GM18858 (cell line): Measurements from ENCODE around the gene SLC10A7.

Experiments used
- ATAC-seq: cut with Tn5 transposase; IDR thresholded peaks from one replicate; pipeline ENCODE4 v1.9.1; 2021; ENCODE audit not compliant: unreplicated experiment

Gene SLC10A7

DNA sequence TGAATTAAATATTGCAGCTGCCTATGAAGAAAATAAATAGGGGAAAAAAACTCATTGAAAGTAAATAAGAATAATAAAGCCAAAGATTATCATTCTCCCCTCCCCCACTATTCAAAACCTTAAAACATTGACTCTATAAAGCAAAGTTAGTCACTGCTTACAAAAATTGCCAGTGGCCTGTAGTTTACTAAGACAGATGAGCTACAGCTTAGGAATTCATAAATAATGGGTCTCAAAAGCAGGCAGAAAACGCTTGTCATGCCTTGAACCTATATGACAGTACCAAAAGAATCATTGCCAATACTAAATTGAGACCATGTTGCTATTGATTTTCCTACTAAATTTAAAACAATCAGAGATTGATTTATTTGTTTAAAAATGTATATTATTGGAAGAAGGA lies 78.9 kb downstream of the SLC10A7 start:
- ATAC-seq = no peak

DNA sequence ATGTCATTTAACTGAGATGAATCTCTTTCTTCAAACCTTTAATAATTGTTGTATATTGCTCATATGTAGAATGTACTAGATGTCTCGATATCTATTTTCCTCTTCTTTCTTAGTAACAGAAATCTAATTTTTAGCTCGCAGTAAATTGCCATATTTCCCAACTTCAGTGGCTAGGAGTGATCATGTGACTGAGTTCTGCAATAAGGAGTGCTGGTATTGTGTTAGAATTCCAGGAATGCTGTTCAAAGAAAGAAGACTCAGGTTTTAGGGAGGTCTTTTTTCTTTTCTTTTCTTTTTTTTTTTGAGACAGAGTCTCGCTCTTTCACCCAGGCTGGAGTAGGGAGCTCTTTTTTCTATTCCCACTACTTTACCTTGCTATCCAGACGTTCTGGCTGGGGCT lies 81.7 kb downstream of the SLC10A7 start:
- ATAC-seq = no peak

DNA sequence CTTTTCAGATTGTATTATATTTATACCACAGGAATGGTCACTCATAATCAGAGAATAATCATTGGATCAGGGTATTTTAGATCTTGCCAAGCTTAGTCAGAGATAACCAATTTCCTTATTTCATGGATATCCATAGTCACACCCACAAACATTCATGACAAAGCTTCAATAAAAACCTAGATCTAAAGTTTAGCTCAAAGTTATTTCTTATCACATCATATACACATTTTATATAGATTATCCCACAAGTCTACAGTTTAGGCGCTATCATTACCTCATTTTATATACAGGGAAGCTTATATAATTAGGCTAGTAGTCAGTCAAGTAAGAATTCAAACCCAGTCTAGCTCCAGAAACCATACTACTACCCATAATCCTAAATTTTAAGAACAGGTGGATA lies 82.3 kb downstream of the SLC10A7 start:
- no peak for ATAC-seq

DNA sequence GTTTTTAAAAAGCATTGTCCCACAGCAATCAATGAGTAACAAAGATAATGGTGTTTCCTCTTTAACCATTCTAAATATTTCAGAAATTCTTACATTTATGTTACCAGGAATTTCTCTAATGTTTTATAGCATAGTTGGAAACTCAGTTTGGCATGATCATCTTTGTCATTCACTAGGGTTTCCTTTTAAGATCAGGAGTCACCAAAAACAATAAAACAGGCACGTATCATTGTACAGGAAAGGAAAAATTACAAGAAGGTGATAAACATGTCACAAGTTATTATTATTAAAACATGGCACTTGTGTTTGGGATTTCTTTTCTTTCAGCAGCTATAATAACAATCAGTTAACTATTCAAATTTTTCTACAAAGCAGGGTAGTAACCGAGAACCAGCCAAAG lies 84.0 kb downstream of the SLC10A7 start:
- no peak for ATAC-seq

DNA sequence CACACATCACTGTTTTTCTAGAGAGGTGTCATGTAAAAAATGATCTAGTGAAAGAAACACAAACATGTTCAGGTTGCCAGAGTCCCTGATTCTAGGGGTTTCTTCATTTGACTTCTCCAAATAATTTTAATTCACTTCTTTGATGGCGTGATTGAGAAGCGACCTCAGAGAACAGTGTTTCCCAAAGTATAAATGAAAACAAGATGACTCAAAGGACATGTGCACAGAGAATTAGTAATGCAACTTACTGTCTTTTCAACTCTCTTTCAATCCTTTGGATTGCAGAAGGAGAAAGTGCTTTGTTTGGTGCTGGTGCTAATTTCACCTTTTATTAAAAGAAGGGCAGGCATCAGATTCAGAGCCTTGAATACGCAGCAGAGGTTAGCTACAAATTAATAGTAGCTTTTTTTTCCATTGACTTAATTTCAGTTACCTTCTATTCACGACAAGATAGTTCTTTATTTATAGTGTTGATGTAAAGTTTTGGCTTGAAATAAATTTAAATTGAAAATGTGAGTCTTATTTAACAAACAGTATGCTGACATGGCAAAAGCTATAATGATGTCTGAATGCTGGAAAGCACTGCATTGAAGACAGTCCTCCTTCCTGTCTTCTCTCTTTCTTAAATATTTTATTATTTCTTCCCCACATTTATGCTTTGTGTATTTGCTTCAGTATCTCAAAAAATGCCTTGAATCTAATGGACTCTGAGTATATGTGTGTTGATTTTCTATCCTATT lies 85.1 kb downstream of the SLC10A7 start:
- ATAC-seq = no peak

DNA sequence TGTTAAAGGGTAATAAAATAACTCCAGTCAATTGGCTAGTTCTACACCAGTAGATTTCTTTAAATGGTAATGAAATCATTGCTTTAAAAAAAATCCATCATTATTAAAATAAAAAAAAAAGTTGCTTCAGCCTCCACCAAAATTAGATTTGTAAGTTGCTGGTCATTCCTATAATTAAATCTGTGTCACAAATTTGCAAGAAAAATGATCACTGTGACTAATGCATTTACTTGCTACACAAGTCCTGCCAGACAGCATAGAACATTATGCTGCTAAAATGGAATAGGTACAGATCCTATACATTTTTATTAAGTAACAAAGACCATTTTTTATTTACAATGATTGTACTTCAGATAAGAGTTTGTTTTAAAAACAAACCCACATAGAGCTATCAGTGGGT lies 85.8 kb downstream of the SLC10A7 start:
- no peak for ATAC-seq

DNA sequence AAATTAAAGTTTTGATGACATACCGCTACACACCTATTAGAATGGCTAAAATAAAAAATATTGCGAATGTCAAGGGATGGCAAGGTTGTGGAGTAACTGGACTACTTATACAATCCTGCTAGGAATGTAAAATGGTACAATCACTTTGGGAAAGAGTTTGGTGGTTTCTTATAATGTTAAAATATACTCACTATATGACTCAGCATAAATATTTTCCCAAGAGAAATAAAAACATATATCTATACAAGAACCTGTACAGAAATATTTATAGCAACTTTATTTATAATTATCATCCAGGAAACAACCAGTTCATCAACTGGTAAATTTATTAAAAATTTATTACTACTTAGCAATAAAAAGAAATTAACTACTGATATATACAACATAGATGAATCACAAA lies 89.7 kb downstream of the SLC10A7 start:
- no peak for ATAC-seq

DNA sequence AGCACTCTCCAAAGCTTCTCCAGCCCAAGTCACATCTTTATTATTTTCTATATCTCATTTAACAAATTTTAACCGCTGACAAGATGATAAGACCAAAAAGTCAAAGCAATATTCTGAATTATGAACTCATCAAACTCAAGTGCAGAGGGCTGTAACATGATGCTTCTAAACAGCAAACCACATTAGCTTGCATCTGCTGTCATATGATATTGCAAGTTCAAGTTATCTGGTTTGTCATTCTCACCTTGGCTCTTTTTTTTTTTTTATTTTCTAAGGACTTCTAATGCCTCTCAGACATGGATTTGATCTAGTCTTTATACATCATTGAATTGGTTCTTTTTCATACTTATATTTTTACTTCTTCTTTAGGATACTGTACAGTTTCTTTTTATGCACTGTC lies 93.4 kb downstream of the SLC10A7 start:
- ATAC-seq = no peak

DNA sequence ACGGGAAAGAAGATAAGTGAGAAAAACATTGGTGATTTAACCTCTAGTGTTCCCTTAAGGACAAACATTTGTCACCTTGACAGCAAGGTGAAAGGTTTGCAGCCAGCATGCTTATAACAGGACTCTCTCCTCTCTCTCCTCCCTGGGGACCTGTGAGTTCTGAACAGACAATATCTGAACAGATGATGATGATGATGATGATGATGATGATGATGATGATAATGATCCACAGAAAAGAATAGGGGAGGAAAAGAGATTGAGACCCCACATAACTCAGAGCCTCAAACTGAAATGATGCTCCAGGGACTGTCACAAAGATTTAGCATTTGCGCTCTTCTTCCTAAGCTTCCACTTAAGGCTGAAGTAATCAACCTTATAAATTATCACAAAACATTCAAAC lies 103.9 kb downstream of the SLC10A7 start:
- no peak for ATAC-seq

DNA sequence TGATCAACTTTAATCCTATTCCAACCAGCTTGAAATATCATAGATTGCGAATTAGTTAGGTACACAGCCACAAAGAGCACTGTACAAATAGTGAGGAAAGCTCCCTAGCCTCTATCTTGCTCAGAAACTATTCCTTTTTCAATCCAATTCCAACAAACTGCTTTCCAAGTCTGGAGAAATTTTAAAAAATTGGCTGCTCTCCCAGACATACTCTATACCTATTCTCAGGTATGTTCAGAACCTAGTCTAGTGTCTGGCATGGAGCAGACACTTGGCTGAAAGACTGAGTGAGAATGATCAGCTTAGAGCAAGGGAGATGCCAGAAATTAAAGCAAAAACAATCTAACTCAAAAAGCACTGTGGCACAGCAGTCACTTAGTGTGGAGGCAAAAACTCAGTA lies 105.9 kb downstream of the SLC10A7 start:
- no peak for ATAC-seq

DNA sequence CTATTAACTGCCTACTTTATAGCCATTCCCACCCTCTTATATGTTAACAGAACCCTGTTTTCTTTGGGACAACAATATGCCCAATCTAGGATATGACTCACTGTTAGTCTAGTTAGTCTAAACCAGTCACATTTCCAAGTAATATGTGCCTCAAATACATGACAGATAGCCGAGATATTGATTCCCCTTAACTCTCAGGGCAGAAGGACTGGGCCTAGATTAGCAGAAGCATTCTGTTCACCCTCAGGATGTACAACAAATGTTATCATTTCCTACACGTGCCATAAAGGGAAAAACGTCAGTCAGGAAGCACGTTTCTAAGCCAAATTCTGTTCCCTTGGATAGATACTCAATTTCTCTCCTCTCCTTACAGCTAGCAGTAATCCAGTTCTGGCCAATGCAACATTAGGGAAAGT lies 114.1 kb downstream of the SLC10A7 start:
- no peak for ATAC-seq

DNA sequence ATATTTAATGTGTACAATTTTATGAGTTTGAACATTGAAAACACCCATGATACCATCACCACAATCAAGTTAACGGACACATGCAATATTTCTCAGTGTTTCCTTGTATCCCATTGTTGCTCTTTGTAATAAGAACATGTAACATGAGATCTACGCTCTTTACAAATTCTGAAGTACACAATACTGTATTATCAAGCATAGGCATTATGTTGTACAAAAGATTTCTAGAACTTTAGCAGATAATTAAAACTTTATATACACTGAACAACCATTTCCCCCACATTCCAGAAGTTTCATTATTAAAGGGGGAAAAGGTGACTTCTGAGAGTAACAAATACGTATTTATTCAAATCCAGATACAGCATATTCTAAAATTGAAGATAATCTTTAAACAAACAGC lies 114.5 kb downstream of the SLC10A7 start:
- ATAC-seq = no peak

DNA sequence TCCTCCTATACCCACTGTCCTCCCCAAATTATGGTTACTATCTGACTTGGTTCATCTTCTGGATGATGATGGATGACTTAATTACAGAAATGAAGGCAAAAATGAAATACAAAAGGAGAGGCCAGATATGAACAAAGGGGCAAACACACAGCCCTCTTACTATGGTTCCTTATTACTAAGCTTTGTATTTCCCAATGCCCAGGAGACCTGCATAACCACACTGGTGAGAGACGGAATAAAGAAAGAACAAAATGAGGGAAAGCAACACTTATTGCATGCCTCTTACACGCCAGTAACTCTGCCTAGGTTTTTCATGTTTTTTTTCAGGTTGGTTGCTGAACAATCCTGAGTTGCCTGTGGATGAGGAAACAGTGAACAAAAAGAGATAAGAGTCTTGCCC lies 120.5 kb downstream of the SLC10A7 start:
- no peak for ATAC-seq

DNA sequence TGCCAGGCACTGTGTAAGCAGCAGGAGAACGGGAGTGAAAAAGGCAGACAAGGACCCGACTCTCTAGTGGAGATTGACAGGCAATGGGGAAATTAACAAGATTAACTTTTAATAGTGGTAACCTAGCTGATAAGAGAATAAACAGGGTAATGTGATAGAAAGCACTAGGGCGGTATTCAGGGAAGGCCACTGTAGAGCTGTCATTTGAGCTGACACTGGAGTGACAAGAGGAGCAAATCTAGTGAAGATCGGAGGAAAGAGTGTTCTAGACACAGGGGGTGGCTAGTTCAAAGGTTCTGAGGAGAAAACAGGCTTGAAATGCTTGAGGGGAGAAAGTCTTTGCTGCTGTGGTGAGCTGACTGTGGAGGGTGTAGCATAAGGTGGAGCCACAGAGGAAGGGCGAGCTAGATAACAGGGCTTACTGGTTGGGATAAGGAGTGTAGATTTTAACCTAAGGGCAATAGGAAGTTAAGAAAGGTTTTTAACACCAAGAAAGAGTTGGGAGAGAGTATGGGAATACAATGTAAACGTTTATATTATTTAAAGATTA lies 122.8 kb downstream of the SLC10A7 start:
- no peak for ATAC-seq

DNA sequence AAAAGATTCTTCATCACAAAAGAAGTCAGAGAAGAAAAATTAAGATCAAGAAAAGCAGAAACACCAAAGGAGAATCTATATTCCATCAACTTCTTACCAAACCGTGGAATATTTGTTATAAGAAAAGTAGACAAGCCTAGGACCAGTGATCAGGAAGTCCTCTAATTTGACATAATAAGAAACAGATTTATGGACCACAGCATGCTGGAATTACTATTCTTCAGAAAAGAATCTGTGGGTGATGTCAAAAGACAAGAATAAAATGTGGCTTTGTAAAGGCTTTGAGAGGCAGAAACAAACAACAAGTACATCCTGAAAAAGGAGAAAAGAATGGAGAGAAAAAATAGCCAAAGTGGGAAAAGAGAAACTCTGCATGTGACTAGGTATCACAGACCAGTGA lies 123.3 kb downstream of the SLC10A7 start:
- no peak for ATAC-seq

DNA sequence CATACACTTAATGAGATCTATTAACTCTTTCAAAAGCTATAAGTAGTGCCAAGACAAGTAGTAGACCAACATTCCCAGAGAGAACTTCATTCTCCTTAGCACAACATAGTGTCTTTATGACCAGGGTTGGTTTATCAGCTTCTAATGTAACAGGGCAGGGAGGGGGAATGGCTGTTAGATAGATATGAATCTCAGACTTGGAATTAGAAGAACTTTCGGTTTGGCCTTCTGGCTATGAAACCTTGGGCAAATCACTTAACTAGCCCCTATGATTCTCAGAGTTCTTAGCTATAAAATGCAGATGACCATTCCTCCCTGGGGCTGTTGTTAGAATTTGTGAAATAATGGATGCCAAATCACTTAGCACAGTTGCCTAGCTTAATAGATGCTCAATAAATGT lies 132.2 kb downstream of the SLC10A7 start:
- ATAC-seq = no peak

DNA sequence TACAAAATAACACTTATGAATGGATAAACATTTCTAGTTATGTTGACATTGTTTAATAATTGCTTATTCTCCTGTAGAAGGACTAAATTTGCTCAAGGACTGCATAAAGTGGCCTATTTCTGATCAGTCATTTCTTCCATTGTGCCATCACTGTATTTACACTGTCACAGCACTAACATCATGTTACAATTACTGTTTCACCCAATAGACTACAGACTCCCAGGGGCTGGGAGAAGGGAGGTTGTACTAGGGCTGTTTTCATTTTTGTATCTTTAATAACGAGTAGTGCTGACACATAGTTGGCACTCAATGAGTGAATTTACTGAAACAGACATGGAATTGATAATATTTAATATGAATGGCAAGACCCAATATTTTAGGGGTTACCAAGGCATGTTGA lies 139.5 kb downstream of the SLC10A7 start:
- no peak for ATAC-seq

DNA sequence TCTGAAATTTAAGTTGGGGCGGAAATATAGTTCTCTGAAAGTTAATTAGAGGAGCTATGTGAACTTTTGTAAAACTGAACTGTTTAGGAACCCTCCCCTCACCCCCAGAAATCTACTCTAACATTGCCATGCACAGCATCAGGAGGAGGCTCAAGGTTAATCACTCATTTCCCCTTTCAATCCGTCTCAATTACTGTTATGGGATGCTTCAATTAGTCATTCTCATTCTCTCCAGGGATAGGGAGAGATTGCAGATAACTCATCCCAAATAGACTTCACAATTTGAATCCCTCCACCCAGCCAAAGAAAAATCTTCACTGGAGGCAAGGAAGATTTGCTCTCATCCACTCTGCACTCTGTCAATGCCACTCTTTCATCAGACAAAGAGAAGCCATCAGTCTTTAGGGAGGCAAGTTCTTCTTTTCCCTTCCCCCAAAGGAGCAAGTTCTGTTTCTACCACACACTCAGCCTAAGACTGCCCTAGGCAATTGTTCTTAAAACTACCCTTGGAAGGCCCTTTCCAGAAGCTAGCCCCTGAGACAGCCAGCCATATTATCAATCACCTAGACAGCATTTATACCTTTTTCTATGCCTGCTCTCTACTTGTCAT lies 140.4 kb downstream of the SLC10A7 start:
- ATAC-seq = no peak

DNA sequence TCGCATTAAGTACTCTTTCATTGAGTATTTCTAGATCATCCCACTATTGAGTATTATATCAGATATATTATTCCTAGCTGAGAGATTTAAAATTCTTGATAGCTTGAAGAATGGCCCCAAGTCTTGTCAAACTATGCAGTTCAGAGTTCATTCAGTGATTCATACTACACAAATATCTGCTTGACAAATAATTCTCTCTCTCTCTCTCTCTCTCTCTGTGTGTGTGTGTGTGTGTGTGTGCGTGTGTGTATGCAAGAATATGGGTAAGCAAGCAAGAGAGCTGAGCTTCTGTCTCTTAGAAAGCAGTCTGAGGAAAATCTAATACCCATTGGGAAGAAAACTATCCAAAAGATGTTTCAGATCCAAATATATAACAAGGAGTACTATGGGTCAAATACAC lies 142.0 kb downstream of the SLC10A7 start:
- ATAC-seq = no peak

DNA sequence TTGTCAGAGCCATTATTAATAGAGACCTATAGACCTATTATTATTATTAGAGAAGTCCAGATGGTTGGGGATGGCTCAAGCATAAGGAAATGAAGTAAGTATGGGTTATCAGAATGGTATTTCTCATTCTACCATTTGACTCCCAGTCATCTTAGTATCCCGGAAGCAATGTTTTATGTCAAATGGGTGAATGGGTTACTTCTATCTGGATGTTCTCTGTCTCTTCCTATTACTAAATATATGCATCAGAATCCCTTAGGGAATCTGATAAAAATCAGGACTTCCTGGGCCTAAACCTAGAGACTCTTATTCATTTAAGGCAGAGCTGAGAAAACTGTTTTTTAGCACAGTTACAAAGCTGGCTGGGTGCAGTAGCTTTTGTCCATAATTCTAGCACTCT lies 149.9 kb downstream of the SLC10A7 start:
- no peak for ATAC-seq

DNA sequence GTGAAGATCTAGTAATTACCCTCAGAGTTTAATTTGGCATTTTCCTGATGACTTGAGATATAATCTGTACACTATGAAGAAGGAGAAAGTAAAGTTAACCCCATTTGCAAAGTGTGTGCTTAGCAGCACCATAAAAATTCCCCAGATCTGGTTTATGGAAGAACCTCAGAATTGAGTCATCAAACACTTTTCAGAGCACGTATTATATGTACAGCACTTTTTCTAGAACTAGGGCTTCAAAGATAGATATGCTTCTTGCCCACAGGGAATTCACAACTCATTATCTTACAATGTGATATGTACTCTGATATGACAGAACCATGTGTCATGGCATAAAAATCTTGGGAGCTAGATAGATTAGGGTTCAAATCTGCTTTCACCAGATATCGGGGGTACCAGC lies 150.9 kb downstream of the SLC10A7 start:
- no peak for ATAC-seq

DNA sequence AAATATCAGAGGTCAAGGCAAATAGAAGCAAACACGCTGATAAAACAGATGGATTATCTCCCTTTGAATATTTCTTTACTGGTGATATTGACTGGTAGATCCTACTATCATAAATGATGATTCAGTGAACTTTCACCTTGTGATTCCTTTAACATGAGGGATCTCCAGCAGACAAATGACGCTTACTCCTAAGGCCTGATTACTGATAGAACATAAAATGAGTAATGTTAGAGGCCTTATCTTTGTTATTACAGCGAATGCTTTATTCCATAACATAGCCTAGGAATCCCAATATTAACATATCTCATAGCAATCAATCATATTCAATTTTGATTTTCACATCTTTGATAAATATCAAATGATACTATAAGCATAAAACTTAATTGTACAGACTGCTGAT lies 152.3 kb downstream of the SLC10A7 start:
- ATAC-seq = no peak

DNA sequence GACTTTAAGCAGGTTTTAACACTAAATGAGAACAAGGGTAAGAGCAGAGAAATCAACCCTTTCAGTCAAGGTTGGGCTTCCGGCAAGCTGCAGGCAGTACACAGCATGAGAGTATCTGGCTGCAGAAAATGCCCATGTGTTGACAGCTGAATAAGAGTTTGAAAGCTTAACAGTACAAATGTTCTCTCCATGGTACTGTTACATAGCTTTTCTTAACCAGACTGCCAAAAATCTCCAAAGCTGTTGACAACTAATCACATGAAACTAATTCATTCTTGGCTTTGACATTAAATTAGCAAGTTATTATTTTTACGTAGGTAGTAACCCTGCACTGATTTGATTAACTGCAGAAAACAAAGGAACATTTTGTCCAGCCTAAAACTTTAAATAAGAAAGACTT lies 153.5 kb downstream of the SLC10A7 start:
- ATAC-seq = no peak
